Neural crest cell (in vitro differentiated cells): ENCODE measurements around the gene SNN. TPM values are rescaled to one million over a fixed set of nuclear protein-coding genes. Genes with fewer than 3 reads are reported as not detected.
A peak's percentile ranks its signal among the peaks of the same experiment; 100 is the strongest.

Experiments used
- DNase-seq: peaks from one replicate; pipeline ENCODE4 v3.0.0; 2021; ENCODE audit warnings: low read depth, mixed read lengths, low spot score
- H3K27ac Mint-ChIP-seq: one replicate; pipeline ENCODE4 v1.8.0; 2021; ENCODE audit warnings: mild to moderate bottlenecking, mixed read lengths; ENCODE audit not compliant: unreplicated experiment
- H3K27me3 Mint-ChIP-seq: 2 replicates; pipeline ENCODE4 v1.8.0; 2021; ENCODE audit warnings: low read depth, mild to moderate bottlenecking, mixed read lengths
- H3K36me3 Mint-ChIP-seq: 2 replicates; pipeline ENCODE4 v1.8.0; 2021; ENCODE audit warnings: low read depth, mild to moderate bottlenecking, mixed read lengths
- H3K4me1 Mint-ChIP-seq: 2 replicates; pipeline ENCODE4 v1.8.0; 2021; ENCODE audit warnings: mixed read lengths
- H3K4me3 Mint-ChIP-seq: one replicate; pipeline ENCODE4 v1.8.0; 2021; ENCODE audit warnings: mild to moderate bottlenecking, mixed read lengths
- H3K9me3 Mint-ChIP-seq: 2 replicates; pipeline ENCODE4 v1.8.0; 2021; ENCODE audit warnings: mixed read lengths
- CTCF ChIP-seq: fragments of 200-600 bp; sonication (generic); conservative IDR thresholded peaks from 2 replicates; pipeline ENCODE4 v1.5.0; 2021; ENCODE audit warnings: antibody characterized with exemption, mild to moderate bottlenecking
- total RNA-seq: library from RNA; stranded (reverse); gene quantifications from 2 replicates; pipeline ENCODE4 v1.2.1, GENCODE V29; 2021

SNN gene
- total RNA-seq, 1 donor from 2014 or later: 93.5 TPM

- Mint-ChIP-seq H3K4me1 (no peaks in the 10 kb centered on the region), H3K4me3 (no peak overlapping the region), H3K36me3 (no peaks in the 10 kb centered on the region), H3K27me3 (no peaks in the 10 kb centered on the region), H3K27ac (no peak overlapping the region), H3K9me3 (no peaks in the 10 kb centered on the region)
- no peak for DNase-seq
- TF ChIP-seq CTCF: no peak
Measured at GRCh38 chr16:11655655-11656054, 12.6 kb upstream of the SNN start.

GRCh38 chr16:11657556-11657955, 10.7 kb upstream of the SNN start:
- no peaks in the 10 kb centered on the region for H3K4me1 Mint-ChIP-seq
- TF ChIP-seq CTCF: no peak
- H3K4me3 Mint-ChIP-seq: no peak overlapping the region
- no peaks in the 10 kb centered on the region for H3K27me3 Mint-ChIP-seq
- no peaks in the 10 kb centered on the region for H3K36me3 Mint-ChIP-seq
- H3K27ac Mint-ChIP-seq: no peak overlapping the region
- no peaks in the 10 kb centered on the region for H3K9me3 Mint-ChIP-seq
- DNase-seq: no peak

- no peak for DNase-seq
- Mint-ChIP-seq H3K27me3 (no peaks in the 10 kb centered on the region), H3K27ac (peak overlapping the region; percentile 50)
Measured at GRCh38 chr16:11658896-11659708, 9.2 kb upstream of the SNN start.

GRCh38 chr16:11660565-11660964, 7.7 kb upstream of the SNN start:
- H3K36me3 Mint-ChIP-seq: no peaks in the 10 kb centered on the region
- H3K4me1 Mint-ChIP-seq: peaks cover 17% of the 10 kb centered on the region
- no peak overlapping the region for H3K27ac Mint-ChIP-seq
- TF ChIP-seq CTCF: no peak
- no peaks in the 10 kb centered on the region for H3K27me3 Mint-ChIP-seq
- no peak overlapping the region for H3K4me3 Mint-ChIP-seq
- no peaks in the 10 kb centered on the region for H3K9me3 Mint-ChIP-seq
- DNase-seq: no peak

More at GRCh38 chr16:11658896-11659708, 9.2 kb upstream of the SNN start:
- TF ChIP-seq CTCF: no peak
- Mint-ChIP-seq H3K9me3 (no peaks in the 10 kb centered on the region), H3K4me1 (peaks cover 3% of the 10 kb centered on the region), H3K4me3 (no peak overlapping the region), H3K36me3 (no peaks in the 10 kb centered on the region)

GRCh38 chr16:11662582-11662981, 5.7 kb upstream of the SNN start:
- Mint-ChIP-seq H3K4me3 (no peak overlapping the region), H3K27me3 (no peaks in the 10 kb centered on the region), H3K36me3 (no peaks in the 10 kb centered on the region), H3K9me3 (no peaks in the 10 kb centered on the region), H3K27ac (no peak overlapping the region), H3K4me1 (peaks cover 20% of the 10 kb centered on the region)
- no peak for TF ChIP-seq CTCF
- no peak for DNase-seq
